ENCODE results near the gene CHD6.

DNA sequence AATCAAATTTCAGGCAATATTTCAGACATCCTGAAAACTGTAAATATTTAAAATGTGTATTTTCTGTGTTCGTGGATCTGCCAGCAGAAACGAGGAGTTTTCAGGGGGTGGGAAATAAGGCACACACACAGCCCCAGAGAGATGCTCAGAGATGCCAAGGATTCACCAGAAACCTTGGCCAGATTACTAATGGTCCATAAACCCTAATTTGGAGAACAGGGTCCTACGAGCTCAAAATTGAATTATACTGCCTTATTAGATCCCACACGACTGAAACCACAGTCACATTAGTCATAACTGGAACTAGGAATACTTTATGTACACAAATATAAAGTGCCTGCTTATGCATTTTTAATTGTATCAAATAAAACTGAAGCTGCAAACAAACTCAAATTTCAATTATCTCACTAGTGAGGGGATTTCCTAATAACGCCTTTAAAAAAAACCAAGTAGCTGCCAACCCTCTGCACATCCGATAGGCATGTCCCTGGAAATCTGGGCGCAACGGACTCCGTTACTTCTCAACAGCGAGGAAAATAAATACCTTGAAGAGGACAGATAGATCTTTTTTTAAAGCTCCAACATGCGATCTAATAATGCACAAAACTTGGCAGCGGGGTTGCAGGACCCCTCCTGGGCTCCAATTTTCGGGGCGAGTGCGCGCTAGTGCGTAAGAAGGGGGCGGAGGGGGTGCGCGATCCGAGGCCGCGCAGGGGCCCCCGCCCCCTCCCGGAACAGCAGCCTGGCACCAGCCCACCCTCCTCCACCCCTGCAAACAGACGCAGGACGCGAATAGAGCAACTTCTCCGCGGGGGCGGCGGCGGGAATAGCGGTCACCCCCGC lies 897 bp downstream of the CHD6 start:
- TF ChIP-seq, protein P1, sequence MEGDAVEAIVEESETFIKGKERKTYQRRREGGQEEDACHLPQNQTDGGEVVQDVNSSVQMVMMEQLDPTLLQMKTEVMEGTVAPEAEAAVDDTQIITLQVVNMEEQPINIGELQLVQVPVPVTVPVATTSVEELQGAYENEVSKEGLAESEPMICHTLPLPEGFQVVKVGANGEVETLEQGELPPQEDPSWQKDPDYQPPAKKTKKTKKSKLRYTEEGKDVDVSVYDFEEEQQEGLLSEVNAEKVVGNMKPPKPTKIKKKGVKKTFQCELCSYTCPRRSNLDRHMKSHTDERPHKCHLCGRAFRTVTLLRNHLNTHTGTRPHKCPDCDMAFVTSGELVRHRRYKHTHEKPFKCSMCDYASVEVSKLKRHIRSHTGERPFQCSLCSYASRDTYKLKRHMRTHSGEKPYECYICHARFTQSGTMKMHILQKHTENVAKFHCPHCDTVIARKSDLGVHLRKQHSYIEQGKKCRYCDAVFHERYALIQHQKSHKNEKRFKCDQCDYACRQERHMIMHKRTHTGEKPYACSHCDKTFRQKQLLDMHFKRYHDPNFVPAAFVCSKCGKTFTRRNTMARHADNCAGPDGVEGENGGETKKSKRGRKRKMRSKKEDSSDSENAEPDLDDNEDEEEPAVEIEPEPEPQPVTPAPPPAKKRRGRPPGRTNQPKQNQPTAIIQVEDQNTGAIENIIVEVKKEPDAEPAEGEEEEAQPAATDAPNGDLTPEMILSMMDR (conservative IDR thresholded peaks at IDR 0.05): no peak
- no peak for TF ChIP-seq ZFX (IDR thresholded peaks at IDR 0.05)

All from C4-2B (cell line).